ENCODE results near the gene JPT1.
"Not testable (repeated sequence)": the region's sequence is repeated elsewhere in the genome, so short reads cannot be mapped to it uniquely, and the experiment has no call there.

JPT1 gene

GRCh38 chr17:75155191-75155601 lies 884 bp upstream of the JPT1 start:
- no peak for DNase-seq

GRCh38 chr17:75153780-75154194 lies 525 bp downstream of the JPT1 start:
- no peak for DNase-seq

GRCh38 chr17:75152922-75153779 lies 1.2 kb downstream of the JPT1 start:
- DNase-seq: no peak

GRCh38 chr17:75152523-75152921 lies 1.8 kb downstream of the JPT1 start:
- no peak for DNase-seq

- DNase-seq: no peak
Measured at GRCh38 chr17:75151930-75152329, 2.4 kb downstream of the JPT1 start.

GRCh38 chr17:75147878-75148546 lies 6.3 kb downstream of the JPT1 start:
- DNase-seq: no peak

GRCh38 chr17:75146592-75146991 lies 7.7 kb downstream of the JPT1 start:
- DNase-seq: no peak

GRCh38 chr17:75144816-75145512 lies 9.3 kb downstream of the JPT1 start:
- DNase-seq: no peak

GRCh38 chr17:75142236-75142971 lies 11.9 kb downstream of the JPT1 start:
- DNase-seq: no peak

- DNase-seq: no peak
Measured at GRCh38 chr17:75138519-75138918, 15.8 kb downstream of the JPT1 start.

- not testable (repeated sequence) for DNase-seq
Measured at GRCh38 chr17:75137762-75138161, 16.6 kb downstream of the JPT1 start.

- no peak for DNase-seq
Measured at GRCh38 chr17:75135946-75136345, 18.4 kb downstream of the JPT1 start.

GRCh38 chr17:75135452-75135851 lies 18.9 kb downstream of the JPT1 start:
- no peak for DNase-seq

GRCh38 chr17:75133607-75134347 lies 20.5 kb downstream of the JPT1 start:
- not testable (repeated sequence) for DNase-seq

- DNase-seq: no peak
Measured at GRCh38 chr17:75133001-75133400, 21.3 kb downstream of the JPT1 start.

- not testable (repeated sequence) for DNase-seq
Measured at GRCh38 chr17:75132018-75133000, 22.0 kb downstream of the JPT1 start.

GRCh38 chr17:75131278-75132017 lies 22.9 kb downstream of the JPT1 start, which contains the start of gene NT5C:
Gene NT5C (minus strand): TSS chr17:75131742. CDS start chr17:75131707, 35 bp downstream.
- DNase-seq: peak; percentile 51

- DNase-seq: peak; percentile 20
Measured at GRCh38 chr17:75130632-75131277, 23.6 kb downstream of the JPT1 start.

- no peak for DNase-seq
Measured at GRCh38 chr17:75130059-75130631, 24.2 kb downstream of the JPT1 start.
